Superior temporal gyrus (tissue), 1 donor: ENCODE data around the gene SFR1.
"Not testable (repeated sequence)": the region's sequence is repeated elsewhere in the genome, so short reads cannot be mapped to it uniquely, and the experiment has no call there.

Experiments
- DNase-seq: peaks from one replicate; pipeline ENCODE4 v3.0.0-alpha.2; 2016; ENCODE audit errors: extremely low spot score

Gene SFR1

GRCh38 chr10:104174136-104174535 lies 52.2 kb downstream of the SFR1 start:
- not testable (repeated sequence) for DNase-seq
